ENCODE measurements around the gene RCOR2.

RCOR2 gene

DNA sequence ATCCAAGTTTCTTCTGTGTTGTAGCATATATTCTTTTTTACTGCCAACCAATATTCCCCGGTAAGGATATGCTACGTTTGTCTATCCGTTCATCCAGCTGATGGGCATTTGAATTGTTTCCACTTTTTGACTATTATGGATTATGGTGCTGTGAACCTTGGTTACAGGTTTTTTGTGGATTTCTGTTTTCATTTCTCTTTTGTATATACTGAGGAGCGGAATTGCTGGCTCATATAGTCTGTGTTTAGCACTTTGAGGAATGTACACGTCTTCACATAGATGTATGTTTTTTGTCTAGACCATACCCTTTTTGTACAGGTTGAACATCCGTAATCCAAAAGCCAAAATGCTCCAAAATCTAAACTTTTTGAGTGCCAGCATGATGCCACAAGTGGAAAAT, 23.6 kb downstream of the RCOR2 start:
- peaks cover 36 to 47% of the 10 kb centered on the region in 2 donors for H3K36me3 ChIP-seq (ENCODE audit: control insufficient read depth in 2 of 2, insufficient read depth in 2 of 2, low read length in 2 of 2)
- H3K4me3 ChIP-seq (ENCODE audit: low read length in 2 of 2) = no peak overlapping the region
- no peaks in the 10 kb centered on the region for H3K9me3 ChIP-seq (ENCODE audit: control insufficient read depth in 2 of 2, low read length in 2 of 2)
- H3K9ac ChIP-seq (ENCODE audit: low read depth in 1 of 2, low read length in 2 of 2) = no peak overlapping the region
- no peaks in the 10 kb centered on the region for H3K27me3 ChIP-seq (ENCODE audit: control insufficient read depth in 2 of 2, insufficient read depth in 2 of 2, low read length in 2 of 2)
- no peak overlapping the region for H3K27ac ChIP-seq (ENCODE audit: low read depth in 2 of 2, low read length in 2 of 2)
- H3K4me1 ChIP-seq (ENCODE audit: control insufficient read depth in 2 of 2, insufficient read depth in 2 of 2, low read length in 2 of 2) = peaks cover 31 to 32% of the 10 kb centered on the region in 2 donors

- Histone ChIP-seq H3K27ac (ENCODE audit: low read depth in 2 of 2, low read length in 2 of 2) (no peak overlapping the region), H3K9me3 (ENCODE audit: control insufficient read depth in 2 of 2, low read length in 2 of 2) (no peaks in the 10 kb centered on the region), H3K4me3 (ENCODE audit: low read length in 2 of 2) (no peak overlapping the region), H3K36me3 (ENCODE audit: control insufficient read depth in 2 of 2, insufficient read depth in 2 of 2, low read length in 2 of 2) (peaks cover 25 to 36% of the 10 kb centered on the region in 2 donors), H3K27me3 (ENCODE audit: control insufficient read depth in 2 of 2, insufficient read depth in 2 of 2, low read length in 2 of 2) (no peaks in the 10 kb centered on the region), H3K4me1 (ENCODE audit: control insufficient read depth in 2 of 2, insufficient read depth in 2 of 2, low read length in 2 of 2) (peaks cover 41 to 42% of the 10 kb centered on the region in 2 donors), H3K9ac (ENCODE audit: low read depth in 1 of 2, low read length in 2 of 2) (no peak overlapping the region)
Observed at GRCh38 chr11:63892228-63892627, 24.7 kb downstream of the RCOR2 start.

GRCh38 chr11:63890368-63890767, 26.6 kb downstream of the RCOR2 start:
- Histone ChIP-seq H3K9ac (ENCODE audit: low read depth in 1 of 2, low read length in 2 of 2) (peak overlapping the region in 1 of 2 donors; percentile 76), H3K27ac (ENCODE audit: low read depth in 2 of 2, low read length in 2 of 2) (peak overlapping the region; percentile 26 to 99), H3K4me3 (ENCODE audit: low read length in 2 of 2) (peak overlapping the region; percentile 69 to 79)

GRCh38 chr11:63889344-63889743, 27.6 kb downstream of the RCOR2 start:
- Histone ChIP-seq H3K9ac (ENCODE audit: low read depth in 1 of 2, low read length in 2 of 2) (peak overlapping the region; percentile 76 to 82), H3K4me3 (ENCODE audit: low read length in 2 of 2) (peak overlapping the region; percentile 69 to 79), H3K36me3 (ENCODE audit: control insufficient read depth in 2 of 2, insufficient read depth in 2 of 2, low read length in 2 of 2) (peaks cover 0 to 11% of the 10 kb centered on the region in 2 donors), H3K4me1 (ENCODE audit: control insufficient read depth in 2 of 2, insufficient read depth in 2 of 2, low read length in 2 of 2) (peaks cover 48 to 49% of the 10 kb centered on the region in 2 donors), H3K27ac (ENCODE audit: low read depth in 2 of 2, low read length in 2 of 2) (peak overlapping the region; percentile 96 to 99), H3K9me3 (ENCODE audit: control insufficient read depth in 2 of 2, low read length in 2 of 2) (no peaks in the 10 kb centered on the region), H3K27me3 (ENCODE audit: control insufficient read depth in 2 of 2, insufficient read depth in 2 of 2, low read length in 2 of 2) (no peaks in the 10 kb centered on the region)

More at GRCh38 chr11:63890368-63890767, 26.6 kb downstream of the RCOR2 start:
- Histone ChIP-seq H3K36me3 (ENCODE audit: control insufficient read depth in 2 of 2, insufficient read depth in 2 of 2, low read length in 2 of 2) (peaks cover 7 to 19% of the 10 kb centered on the region in 2 donors), H3K9me3 (ENCODE audit: control insufficient read depth in 2 of 2, low read length in 2 of 2) (no peaks in the 10 kb centered on the region), H3K27me3 (ENCODE audit: control insufficient read depth in 2 of 2, insufficient read depth in 2 of 2, low read length in 2 of 2) (no peaks in the 10 kb centered on the region), H3K4me1 (ENCODE audit: control insufficient read depth in 2 of 2, insufficient read depth in 2 of 2, low read length in 2 of 2) (peaks cover 41 to 44% of the 10 kb centered on the region in 2 donors)

DNA sequence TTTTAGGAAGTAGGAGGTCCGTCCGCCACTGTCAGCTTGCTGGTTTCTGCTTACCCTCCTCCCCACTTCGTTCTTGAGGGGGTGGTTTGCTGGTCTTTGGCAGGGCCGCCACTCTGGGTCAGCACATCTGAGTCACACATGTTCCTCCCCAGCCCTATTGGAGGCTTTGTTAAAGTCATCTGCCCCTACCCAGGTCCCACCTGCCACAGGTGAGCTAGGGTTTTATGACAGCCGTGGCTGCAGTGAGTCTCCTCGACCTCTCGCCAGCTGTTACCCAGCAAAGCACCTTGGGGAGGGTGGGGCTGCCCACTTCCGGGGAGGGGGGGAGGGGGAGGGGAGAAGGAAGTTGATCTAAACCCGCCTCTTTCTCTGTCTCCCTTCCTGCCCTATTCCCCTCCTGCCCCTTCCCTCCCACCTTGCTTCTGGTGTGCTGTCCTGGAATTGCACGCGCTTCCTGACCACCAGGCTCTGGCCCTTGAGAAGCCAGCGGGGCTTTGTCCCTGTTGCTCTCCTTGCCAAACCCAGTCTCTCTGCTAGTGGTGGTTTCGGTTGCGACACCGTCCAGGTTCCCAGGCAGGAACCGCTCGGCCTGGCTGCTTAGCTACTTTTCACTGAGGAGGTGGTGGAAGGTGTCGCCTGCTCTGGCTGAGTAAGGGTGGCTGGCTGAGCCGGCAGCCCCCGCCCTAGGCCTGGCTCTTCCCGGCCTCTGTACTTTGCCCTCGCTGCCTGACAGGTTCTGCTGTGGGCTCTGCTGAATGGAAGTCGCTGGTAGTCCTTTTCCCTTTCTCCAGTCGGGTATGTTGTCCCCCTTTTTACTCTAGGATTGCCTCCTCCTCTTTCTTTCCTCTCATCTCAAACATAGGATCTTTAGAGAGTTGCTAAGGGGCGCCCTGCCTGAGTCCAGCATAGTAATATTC, 28.5 kb downstream of the RCOR2 start:
- Histone ChIP-seq H3K4me1 (ENCODE audit: control insufficient read depth in 2 of 2, insufficient read depth in 2 of 2, low read length in 2 of 2) (peaks cover 55 to 58% of the 10 kb centered on the region in 2 donors), H3K9ac (ENCODE audit: low read depth in 1 of 2, low read length in 2 of 2) (peak overlapping the region; percentile 76 to 82), H3K4me3 (ENCODE audit: low read length in 2 of 2) (peak overlapping the region; percentile 69 to 79), H3K27ac (ENCODE audit: low read depth in 2 of 2, low read length in 2 of 2) (peak overlapping the region; percentile 96 to 99), H3K27me3 (ENCODE audit: control insufficient read depth in 2 of 2, insufficient read depth in 2 of 2, low read length in 2 of 2) (no peaks in the 10 kb centered on the region), H3K36me3 (ENCODE audit: control insufficient read depth in 2 of 2, insufficient read depth in 2 of 2, low read length in 2 of 2) (peaks cover 0 to 11% of the 10 kb centered on the region in 2 donors), H3K9me3 (ENCODE audit: control insufficient read depth in 2 of 2, low read length in 2 of 2) (no peaks in the 10 kb centered on the region)

- Histone ChIP-seq H3K9ac (ENCODE audit: low read depth in 1 of 2, low read length in 2 of 2) (peak overlapping the region; percentile 61 to 63), H3K27me3 (ENCODE audit: control insufficient read depth in 2 of 2, insufficient read depth in 2 of 2, low read length in 2 of 2) (no peaks in the 10 kb centered on the region), H3K9me3 (ENCODE audit: control insufficient read depth in 2 of 2, low read length in 2 of 2) (no peaks in the 10 kb centered on the region), H3K36me3 (ENCODE audit: control insufficient read depth in 2 of 2, insufficient read depth in 2 of 2, low read length in 2 of 2) (peaks cover 0 to 11% of the 10 kb centered on the region in 2 donors), H3K4me3 (ENCODE audit: low read length in 2 of 2) (peak overlapping the region; percentile 69 to 79), H3K4me1 (ENCODE audit: control insufficient read depth in 2 of 2, insufficient read depth in 2 of 2, low read length in 2 of 2) (peaks cover 55 to 62% of the 10 kb centered on the region in 2 donors), H3K27ac (ENCODE audit: low read depth in 2 of 2, low read length in 2 of 2) (peak overlapping the region; percentile 96 to 99)
Observed at GRCh38 chr11:63887386-63887999, 29.5 kb downstream of the RCOR2 start.

GRCh38 chr11:63884196-63884932, 32.6 kb downstream of the RCOR2 start:
- Histone ChIP-seq H3K9me3 (ENCODE audit: control insufficient read depth in 2 of 2, low read length in 2 of 2) (no peaks in the 10 kb centered on the region), H3K27ac (ENCODE audit: low read depth in 2 of 2, low read length in 2 of 2) (peak overlapping the region; percentile 45 to 64), H3K27me3 (ENCODE audit: control insufficient read depth in 2 of 2, insufficient read depth in 2 of 2, low read length in 2 of 2) (no peaks in the 10 kb centered on the region), H3K36me3 (ENCODE audit: control insufficient read depth in 2 of 2, insufficient read depth in 2 of 2, low read length in 2 of 2) (no peaks in the 10 kb centered on the region), H3K9ac (ENCODE audit: low read depth in 1 of 2, low read length in 2 of 2) (no peak overlapping the region), H3K4me1 (ENCODE audit: control insufficient read depth in 2 of 2, insufficient read depth in 2 of 2, low read length in 2 of 2) (peaks cover 50 to 54% of the 10 kb centered on the region in 2 donors), H3K4me3 (ENCODE audit: low read length in 2 of 2) (no peak overlapping the region)

DNA sequence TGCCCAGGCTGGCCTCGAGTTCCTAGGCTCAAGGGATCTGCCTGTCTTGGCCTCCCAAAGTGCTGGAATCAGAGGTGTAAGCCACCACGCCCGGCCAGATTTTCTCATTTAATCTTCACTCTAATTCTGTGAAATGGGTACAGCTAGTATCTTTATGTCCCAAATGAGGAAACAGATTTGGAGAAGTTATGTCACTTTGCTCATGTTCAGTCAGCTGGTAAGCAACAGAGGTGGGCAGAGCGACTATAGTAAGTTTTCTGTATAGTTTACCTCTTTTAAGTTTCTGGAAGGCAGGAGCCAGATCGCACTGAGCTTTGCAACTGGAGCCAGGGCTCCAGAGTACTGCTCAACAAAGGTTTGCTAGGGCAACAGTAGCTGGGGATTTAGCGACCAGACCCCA, 33.2 kb downstream of the RCOR2 start:
- peak overlapping the region; percentile 45 to 64 for H3K27ac ChIP-seq (ENCODE audit: low read depth in 2 of 2, low read length in 2 of 2)
- no peaks in the 10 kb centered on the region for H3K9me3 ChIP-seq (ENCODE audit: control insufficient read depth in 2 of 2, low read length in 2 of 2)
- H3K4me3 ChIP-seq (ENCODE audit: low read length in 2 of 2) = no peak overlapping the region
- no peaks in the 10 kb centered on the region for H3K36me3 ChIP-seq (ENCODE audit: control insufficient read depth in 2 of 2, insufficient read depth in 2 of 2, low read length in 2 of 2)
- H3K27me3 ChIP-seq (ENCODE audit: control insufficient read depth in 2 of 2, insufficient read depth in 2 of 2, low read length in 2 of 2) = no peaks in the 10 kb centered on the region
- H3K9ac ChIP-seq (ENCODE audit: low read depth in 1 of 2, low read length in 2 of 2) = no peak overlapping the region
- H3K4me1 ChIP-seq (ENCODE audit: control insufficient read depth in 2 of 2, insufficient read depth in 2 of 2, low read length in 2 of 2) = peaks cover 46 to 51% of the 10 kb centered on the region in 2 donors

DNA sequence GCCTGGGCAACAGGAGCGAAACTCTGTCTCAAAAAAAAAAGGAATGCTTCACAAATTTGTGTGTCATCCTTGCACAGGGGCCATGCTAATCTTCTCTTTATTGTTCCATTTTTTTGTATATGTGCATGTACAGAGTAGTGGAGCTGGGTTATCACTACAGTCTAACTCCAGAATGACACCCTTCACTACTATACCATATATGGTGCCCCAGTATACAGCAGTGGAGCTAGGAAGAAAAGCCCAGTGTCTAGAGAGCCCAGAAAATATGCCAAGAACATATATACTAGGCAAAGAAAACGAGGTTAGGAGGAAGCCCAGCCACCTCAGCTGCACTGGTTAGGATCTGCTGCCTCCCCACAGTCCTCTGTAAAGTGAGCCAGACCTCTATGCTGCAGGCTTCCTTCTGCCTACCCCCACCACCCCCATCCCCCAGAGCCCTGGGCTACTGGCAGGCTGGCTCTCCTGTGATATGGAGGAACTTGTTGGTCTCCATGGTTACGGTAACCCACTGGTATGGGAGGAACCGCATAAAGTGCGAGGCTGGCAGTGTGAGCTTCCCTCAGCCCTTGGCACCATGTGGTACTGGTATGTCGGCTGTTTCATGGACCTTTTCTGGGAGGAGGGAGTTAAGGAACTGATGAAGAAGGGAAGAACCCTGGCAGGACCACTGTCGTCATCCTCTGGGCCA, 34.3 kb downstream of the RCOR2 start:
- Histone ChIP-seq H3K27ac (ENCODE audit: low read depth in 2 of 2, low read length in 2 of 2) (no peak overlapping the region), H3K9me3 (ENCODE audit: control insufficient read depth in 2 of 2, low read length in 2 of 2) (no peaks in the 10 kb centered on the region), H3K27me3 (ENCODE audit: control insufficient read depth in 2 of 2, insufficient read depth in 2 of 2, low read length in 2 of 2) (no peaks in the 10 kb centered on the region), H3K4me1 (ENCODE audit: control insufficient read depth in 2 of 2, insufficient read depth in 2 of 2, low read length in 2 of 2) (peaks cover 37 to 41% of the 10 kb centered on the region in 2 donors), H3K4me3 (ENCODE audit: low read length in 2 of 2) (no peak overlapping the region), H3K9ac (ENCODE audit: low read depth in 1 of 2, low read length in 2 of 2) (no peak overlapping the region), H3K36me3 (ENCODE audit: control insufficient read depth in 2 of 2, insufficient read depth in 2 of 2, low read length in 2 of 2) (no peaks in the 10 kb centered on the region)

Data from mucosa of rectum (tissue), 2 donors.